EL (cell line): ENCODE data around the gene CLRN3.

ENCODE experiments used
- DNase-seq: peaks from one replicate; pipeline ENCODE4 v3.0.0-alpha.2; 2016

Gene CLRN3

GRCh38 chr10:127836176-127836575, 56.6 kb downstream of the CLRN3 start:
- no peak for DNase-seq

- DNase-seq = no peak
These were observed 58.0 kb downstream of the CLRN3 start for GRCh38 chr10:127834791-127835190.

- no peak for DNase-seq
These were observed 58.5 kb downstream of the CLRN3 start for GRCh38 chr10:127834221-127834620.

GRCh38 chr10:127833804-127834203, 58.9 kb downstream of the CLRN3 start:
- no peak for DNase-seq

- DNase-seq = no peak
These were observed 60.2 kb downstream of the CLRN3 start for GRCh38 chr10:127832501-127832900.

GRCh38 chr10:127830414-127830813, 62.3 kb downstream of the CLRN3 start:
- no peak for DNase-seq
